GM18909 (cell line): Measurements from ENCODE around the gene WSB1.
"Not testable (repeated sequence)": the region's sequence is repeated elsewhere in the genome, so short reads cannot be mapped to it uniquely, and the experiment has no call there.

Source experiments
- ATAC-seq: cut with Tn5 transposase; IDR thresholded peaks from one replicate; pipeline ENCODE4 v1.9.1; 2021; ENCODE audit warnings: mild to moderate bottlenecking; ENCODE audit not compliant: unreplicated experiment, poor library complexity

WSB1 gene

DNA sequence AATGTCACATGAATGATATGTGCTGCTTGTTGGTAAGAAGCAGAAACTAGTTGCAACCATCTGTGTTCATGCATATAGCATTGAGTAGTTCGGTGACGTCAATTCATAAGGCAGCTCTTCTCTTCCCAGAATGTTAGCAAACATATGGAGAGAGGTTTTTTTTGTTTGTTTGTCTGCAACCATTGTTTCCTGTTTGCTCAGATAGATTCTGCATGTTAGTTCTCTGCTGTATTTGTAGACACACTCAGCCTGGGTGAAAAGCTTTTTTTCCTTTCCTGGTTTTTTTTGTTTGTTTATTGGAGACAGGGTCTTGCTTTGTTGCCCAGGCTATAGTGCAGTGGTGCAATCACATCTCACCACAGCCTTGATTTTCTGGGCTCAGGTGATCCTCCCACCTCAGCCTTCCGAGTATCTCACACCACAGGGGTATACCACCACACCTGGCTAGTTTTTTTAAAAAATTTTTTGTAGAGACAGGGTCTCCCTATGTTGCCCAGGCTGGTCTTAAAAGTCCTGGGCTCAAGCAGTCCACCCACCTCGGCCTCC, 16.7 kb downstream of the WSB1 start:
- ATAC-seq = no peak

DNA sequence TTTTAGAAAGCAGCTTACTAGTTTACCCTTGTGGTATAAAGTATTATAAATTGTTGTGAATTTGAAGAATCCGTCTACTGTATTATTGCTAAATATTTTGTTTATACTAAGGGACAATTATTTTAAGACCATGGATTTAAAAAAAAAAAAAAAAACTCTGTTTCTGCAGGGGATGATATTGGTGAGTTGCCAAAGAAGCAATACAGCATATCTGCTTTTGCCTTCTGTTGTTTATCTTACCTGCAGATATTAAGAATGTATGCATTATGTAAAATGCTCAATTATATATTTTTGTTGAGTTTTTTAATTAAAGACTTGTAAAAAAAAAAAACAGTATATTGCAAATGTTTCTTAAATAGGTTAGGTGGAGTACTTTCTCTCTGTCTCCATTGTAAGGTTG, 19.4 kb downstream of the WSB1 start:
- ATAC-seq = no peak

GRCh38 chr17:27315322-27315721, 21.4 kb downstream of the WSB1 start:
- ATAC-seq = no peak

DNA sequence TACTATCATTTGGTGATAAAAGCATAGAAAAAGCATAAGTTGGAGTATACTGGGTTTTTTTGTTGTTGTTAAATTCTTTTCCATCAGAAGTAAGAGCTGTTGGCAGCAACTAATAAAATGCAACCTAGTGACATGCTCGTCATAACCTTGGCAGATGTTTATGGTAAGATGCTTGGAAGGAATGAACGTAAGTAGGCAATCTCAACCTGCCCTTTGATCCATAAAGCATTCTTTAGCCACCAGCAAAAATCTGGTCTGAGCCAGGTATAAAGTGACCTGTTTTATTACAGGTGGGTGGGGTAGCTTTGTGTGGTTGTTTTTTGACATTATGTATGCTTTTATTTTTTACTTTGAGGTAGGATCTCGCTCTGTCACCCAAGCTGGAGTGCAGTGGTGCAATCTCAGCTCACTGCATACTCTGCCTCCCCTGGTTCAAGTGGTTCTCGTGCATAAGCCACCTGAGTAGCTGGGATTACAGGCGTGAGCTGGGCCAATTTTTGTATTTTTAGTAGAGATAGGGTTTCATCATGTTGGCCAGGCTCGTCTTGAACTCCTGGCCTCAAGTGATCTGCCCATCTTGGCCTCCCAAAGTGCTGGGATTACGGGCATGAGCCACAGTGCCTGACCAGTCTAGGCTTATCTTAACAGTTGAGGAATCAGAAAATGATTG, 22.0 kb downstream of the WSB1 start:
- no peak for ATAC-seq

- ATAC-seq = no peak
These were observed 24.3 kb downstream of the WSB1 start for GRCh38 chr17:27318228-27318627.

DNA sequence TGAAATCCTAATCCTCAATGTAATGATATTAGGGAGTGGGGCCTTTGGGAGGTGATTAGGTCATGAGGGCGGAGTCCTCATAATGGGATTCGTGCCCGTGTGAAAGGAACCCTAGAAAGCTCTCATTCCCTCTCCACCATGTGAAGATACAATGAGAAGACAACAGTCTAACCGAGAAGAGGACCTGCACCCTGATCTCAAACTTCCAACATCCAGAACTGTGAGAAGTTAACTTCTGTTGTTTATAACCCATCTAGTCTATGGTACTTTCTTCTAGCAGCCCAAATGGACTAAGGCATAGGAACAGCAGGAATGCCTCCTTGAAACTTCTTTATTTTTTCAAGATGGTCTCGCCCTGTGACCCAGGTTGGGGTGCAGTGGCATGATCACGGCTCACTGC, 24.7 kb downstream of the WSB1 start:
- ATAC-seq = no peak

- no peak for ATAC-seq
These were observed 25.8 kb downstream of the WSB1 start for GRCh38 chr17:27319541-27320221.

GRCh38 chr17:27320222-27320560, 26.3 kb downstream of the WSB1 start:
- ATAC-seq = no peak

DNA sequence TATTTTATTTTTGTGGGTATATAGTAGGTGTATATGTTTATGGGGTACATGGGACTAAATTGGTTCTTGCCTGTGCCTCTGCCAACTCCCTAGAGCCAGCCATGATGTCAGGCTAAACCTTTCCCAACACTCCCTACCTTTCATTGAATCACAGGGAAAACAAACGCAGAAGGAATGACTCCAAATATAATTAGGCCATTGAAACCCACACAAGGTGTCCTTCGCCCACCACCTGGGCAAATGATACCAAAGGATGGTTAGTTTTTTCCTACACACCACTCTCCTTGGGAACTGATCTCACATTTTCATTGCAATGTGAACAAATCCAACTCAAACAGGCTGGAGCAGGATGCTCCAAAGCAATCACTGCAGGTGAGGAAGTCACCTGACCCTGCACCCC, 27.5 kb downstream of the WSB1 start:
- ATAC-seq = no peak

DNA sequence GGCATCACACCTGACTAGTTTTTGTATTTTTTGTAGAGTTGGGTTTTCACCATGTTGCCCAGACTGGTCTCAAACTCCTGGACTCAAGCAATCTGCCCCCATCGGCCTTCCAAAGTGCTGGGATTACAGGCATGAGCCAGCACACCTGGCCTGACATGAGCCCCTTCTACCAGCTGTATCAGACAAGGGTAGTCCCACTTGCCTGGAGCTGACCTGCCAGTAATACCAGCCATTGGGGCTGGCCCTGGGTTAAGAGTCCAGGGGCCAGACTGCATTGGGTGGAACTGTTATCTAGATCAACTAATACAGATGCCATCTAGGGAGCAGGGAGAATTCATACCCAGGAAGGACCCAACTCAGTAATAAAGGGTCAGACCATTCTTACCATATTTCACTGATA, 28.1 kb downstream of the WSB1 start:
- ATAC-seq = no peak

DNA sequence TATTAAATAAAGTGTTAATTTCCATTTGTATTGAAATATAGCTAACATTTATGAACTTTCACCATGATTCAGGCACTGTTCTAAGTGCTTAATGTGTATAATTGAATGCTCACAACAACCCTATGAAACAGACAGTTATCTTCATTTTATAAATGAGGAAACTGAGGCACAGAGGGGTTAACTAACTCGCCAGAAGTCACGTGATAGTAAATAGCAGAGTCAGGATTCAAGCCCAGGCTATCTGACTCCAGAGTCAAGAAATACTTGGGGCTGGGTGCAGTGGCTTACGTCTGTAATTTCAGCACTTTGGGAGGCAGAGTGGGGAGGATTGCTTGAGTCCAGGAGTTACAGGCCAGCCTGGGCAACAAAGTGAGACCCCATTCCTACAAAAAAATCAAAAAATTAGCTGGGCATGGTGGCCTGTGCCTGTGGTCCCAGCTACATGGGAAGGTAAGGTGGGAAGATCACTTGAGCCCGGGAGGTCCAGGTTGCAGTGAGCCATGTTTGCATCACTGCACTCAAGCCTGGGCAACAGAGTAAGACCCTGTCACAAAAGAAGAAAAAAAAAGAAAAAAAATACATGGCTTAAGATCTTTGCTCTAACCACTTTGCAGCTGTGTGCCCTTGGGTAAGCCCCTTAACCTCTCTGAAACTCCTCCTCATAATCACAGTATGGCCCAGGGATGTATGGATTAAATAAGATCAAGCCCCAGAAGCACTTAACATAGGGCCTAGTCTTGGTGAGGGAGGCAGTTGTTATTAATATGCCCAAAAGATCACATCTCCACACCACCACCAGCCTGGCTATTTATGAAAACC, 29.0 kb downstream of the WSB1 start:
- ATAC-seq = no peak

GRCh38 chr17:27323538-27324215, 29.8 kb downstream of the WSB1 start:
- no peak for ATAC-seq

- ATAC-seq = no peak
These were observed 30.9 kb downstream of the WSB1 start for GRCh38 chr17:27324771-27325339.

DNA sequence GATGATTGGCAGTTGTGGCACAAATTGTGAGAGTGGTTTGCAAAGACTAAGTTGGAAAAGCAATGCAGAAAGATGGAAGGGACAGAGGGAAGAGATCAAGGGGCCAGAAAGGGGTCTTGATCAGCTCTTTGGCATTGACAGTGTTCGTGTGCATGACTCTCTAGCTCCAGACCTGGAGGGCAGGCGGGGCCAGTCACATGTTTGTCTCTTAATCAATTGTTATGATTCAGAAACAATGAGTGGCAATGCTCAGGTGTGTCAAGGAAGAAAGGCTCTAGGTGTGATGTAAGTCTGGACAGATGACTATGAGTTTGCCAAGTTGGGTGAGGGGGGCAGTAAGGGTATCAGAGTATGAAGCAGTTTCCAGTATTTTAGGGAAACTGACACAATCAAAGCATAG, 32.1 kb downstream of the WSB1 start:
- no peak for ATAC-seq

GRCh38 chr17:27326585-27326984, 32.7 kb downstream of the WSB1 start:
- ATAC-seq = no peak

DNA sequence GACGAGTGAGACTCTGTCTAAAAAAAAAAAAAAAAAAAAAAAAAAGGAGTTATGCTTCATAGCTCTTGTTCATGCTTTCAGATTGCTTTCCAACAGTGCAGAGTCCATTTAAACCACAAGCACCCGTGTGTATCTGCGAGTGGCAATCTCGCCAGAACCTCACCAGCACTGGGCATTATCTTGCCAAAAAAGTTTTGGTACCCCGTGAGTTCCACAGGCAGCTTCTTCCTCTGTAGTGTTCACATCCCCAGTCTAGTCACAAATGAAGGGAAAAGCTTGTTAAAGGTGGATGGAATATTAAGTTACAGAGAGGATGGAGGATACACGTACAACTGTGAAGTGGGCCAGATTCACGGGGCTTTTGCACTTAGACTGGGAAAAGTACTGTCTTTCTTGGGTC, 33.5 kb downstream of the WSB1 start:
- ATAC-seq = no peak

GRCh38 chr17:27327871-27328270, 34.0 kb downstream of the WSB1 start:
- ATAC-seq = no peak

DNA sequence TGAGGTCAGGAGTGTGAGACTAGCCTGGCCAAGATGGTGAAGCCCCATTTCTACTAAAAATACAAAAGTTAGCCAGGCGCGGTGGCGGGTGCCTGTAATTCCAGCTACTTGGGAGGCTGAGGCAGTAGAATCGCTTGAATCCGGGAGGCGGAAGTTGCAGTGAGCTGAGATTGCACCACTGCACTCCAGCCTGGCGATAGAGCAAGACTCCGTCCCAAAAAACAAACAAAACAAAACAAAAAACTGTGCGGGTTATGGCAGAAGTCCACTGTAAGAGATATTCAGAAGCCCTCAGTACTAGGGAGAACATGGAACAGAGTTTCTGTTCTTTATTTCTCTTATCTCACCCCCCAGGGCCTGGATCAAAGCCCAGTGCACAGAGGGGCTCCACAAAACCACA, 34.8 kb downstream of the WSB1 start:
- not testable (repeated sequence) for ATAC-seq

DNA sequence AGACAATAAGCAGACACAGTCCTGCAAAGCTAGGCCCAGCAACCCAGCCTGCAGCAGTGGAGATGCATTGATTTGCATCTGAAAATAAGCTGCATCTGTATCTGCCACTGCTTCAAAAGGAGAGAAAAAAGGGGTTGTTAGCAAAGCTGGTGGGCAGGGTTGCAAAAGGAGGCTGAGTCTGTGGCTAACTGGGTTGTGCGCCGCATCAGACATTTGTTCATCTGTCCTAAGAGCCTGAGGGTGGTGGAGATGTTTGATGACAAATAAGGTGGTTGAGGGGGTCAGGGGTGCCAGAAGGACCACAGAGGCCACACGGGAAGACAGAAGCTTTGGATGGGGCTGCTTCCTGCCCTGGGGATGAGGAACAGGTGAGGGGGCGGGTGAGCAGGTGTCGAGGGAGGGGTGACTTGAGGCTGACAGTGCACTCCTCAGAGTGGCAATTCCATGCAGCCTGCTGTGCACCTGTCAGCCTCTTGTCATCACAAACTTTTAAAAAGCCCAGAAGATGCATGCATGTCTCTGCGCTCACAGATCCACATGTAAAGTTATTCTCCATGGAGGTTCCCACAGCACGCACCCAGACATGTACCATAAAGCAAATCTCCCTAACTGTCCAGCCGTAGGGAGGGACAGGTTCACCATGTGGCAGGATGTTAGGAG, 35.4 kb downstream of the WSB1 start:
- ATAC-seq = no peak

GRCh38 chr17:27332047-27332393, 38.1 kb downstream of the WSB1 start:
- no peak for ATAC-seq
